Activated T-cell treated with anti-CD3 and anti-CD28 coated beads, Interleukin-2, amount 50 U/mL, for 4 hours (primary cell): ENCODE results near the gene KCNN2. TPM values are rescaled to one million over a fixed set of nuclear protein-coding genes. Genes with fewer than 3 reads are reported as not detected.
A peak's percentile ranks its signal among the peaks of the same experiment; 100 is the strongest.
"Not testable (repeated sequence)": the region's sequence is repeated elsewhere in the genome, so short reads cannot be mapped to it uniquely, and the experiment has no call there.

Source experiments
- ATAC-seq, 2 donors: fragments of 200-7000 bp; cut with Tn5 transposase; one replicate each; pipeline ENCODE4 v1.10.0; 2021
- DNase-seq: peaks from one replicate; pipeline ENCODE4 v3.0.0-alpha.2; 2020
- H3K27me3 Mint-ChIP-seq: one replicate; pipeline ENCODE4 v1.8.0; 2021; ENCODE audit warnings: low read depth, mixed read lengths
- H3K36me3 Mint-ChIP-seq: one replicate; pipeline ENCODE4 v1.8.0; 2022; ENCODE audit warnings: mixed read lengths; ENCODE audit not compliant: insufficient read depth
- H3K4me1 Mint-ChIP-seq: one replicate; pipeline ENCODE4 v1.8.0; 2021; ENCODE audit warnings: low read depth, mixed read lengths
- H3K4me3 Mint-ChIP-seq: one replicate; pipeline ENCODE4 v1.8.0; 2021; ENCODE audit warnings: mild to moderate bottlenecking, moderate library complexity, mixed read lengths
- H3K9me3 Mint-ChIP-seq: one replicate; pipeline ENCODE4 v1.8.0; 2021; ENCODE audit warnings: mixed read lengths
- total RNA-seq, 3 donors: library from RNA; stranded (reverse); gene quantifications; one replicate each; pipeline ENCODE4 v1.2.1, GENCODE V29; 2021

The KCNN2 gene
- total RNA-seq, 3 donors from 2014 or later: 0.11 TPM; not detected in 2

GRCh38 chr5:114427204-114427603 is 65.3 kb downstream of the KCNN2 start:
- DNase-seq (no peak), ATAC-seq (no peak)
- Mint-ChIP-seq H3K4me1 (no peaks in the 10 kb centered on the region), H3K36me3 (no peaks in the 10 kb centered on the region), H3K27me3 (peaks cover 2% of the 10 kb centered on the region), H3K4me3 (no peak overlapping the region), H3K9me3 (no peaks in the 10 kb centered on the region)

GRCh38 chr5:114430532-114430931 is 68.7 kb downstream of the KCNN2 start:
- H3K27me3 Mint-ChIP-seq: no peaks in the 10 kb centered on the region
- H3K4me1 Mint-ChIP-seq: no peaks in the 10 kb centered on the region
- no peaks in the 10 kb centered on the region for H3K9me3 Mint-ChIP-seq
- DNase-seq (no peak), ATAC-seq (no peak)
- no peak overlapping the region for H3K4me3 Mint-ChIP-seq
- no peaks in the 10 kb centered on the region for H3K36me3 Mint-ChIP-seq

GRCh38 chr5:114432684-114433083 is 70.8 kb downstream of the KCNN2 start:
- not testable (repeated sequence) for ATAC-seq, DNase-seq, H3K27me3 Mint-ChIP-seq, H3K4me1 Mint-ChIP-seq, H3K36me3 Mint-ChIP-seq, H3K4me3 Mint-ChIP-seq, H3K9me3 Mint-ChIP-seq

- H3K4me3 Mint-ChIP-seq: no peak overlapping the region
- ATAC-seq (no peak), DNase-seq (no peak)
- H3K27me3 Mint-ChIP-seq: no peaks in the 10 kb centered on the region
- no peaks in the 10 kb centered on the region for H3K36me3 Mint-ChIP-seq
- no peaks in the 10 kb centered on the region for H3K4me1 Mint-ChIP-seq
- no peaks in the 10 kb centered on the region for H3K9me3 Mint-ChIP-seq
Observed at GRCh38 chr5:114434396-114435219, 72.7 kb downstream of the KCNN2 start.

- DNase-seq (no peak), ATAC-seq (no peak)
- Mint-ChIP-seq H3K9me3 (no peaks in the 10 kb centered on the region), H3K4me1 (no peaks in the 10 kb centered on the region), H3K27me3 (no peaks in the 10 kb centered on the region), H3K4me3 (no peak overlapping the region), H3K36me3 (no peaks in the 10 kb centered on the region)
Observed at GRCh38 chr5:114435220-114435481, 73.3 kb downstream of the KCNN2 start.

GRCh38 chr5:114435885-114436299 is 74.0 kb downstream of the KCNN2 start:
- Mint-ChIP-seq H3K27me3 (no peaks in the 10 kb centered on the region), H3K4me1 (no peaks in the 10 kb centered on the region), H3K36me3 (no peaks in the 10 kb centered on the region), H3K9me3 (no peaks in the 10 kb centered on the region), H3K4me3 (no peak overlapping the region)
- DNase-seq: no peak
- ATAC-seq: no peak

GRCh38 chr5:114437936-114438335 is 76.1 kb downstream of the KCNN2 start:
- no peaks in the 10 kb centered on the region for H3K27me3 Mint-ChIP-seq
- H3K9me3 Mint-ChIP-seq: no peaks in the 10 kb centered on the region
- no peaks in the 10 kb centered on the region for H3K36me3 Mint-ChIP-seq
- DNase-seq: no peak
- ATAC-seq: no peak
- H3K4me1 Mint-ChIP-seq: no peaks in the 10 kb centered on the region
- H3K4me3 Mint-ChIP-seq: no peak overlapping the region

GRCh38 chr5:114438471-114438870 is 76.6 kb downstream of the KCNN2 start:
- H3K4me3 Mint-ChIP-seq: no peak overlapping the region
- no peaks in the 10 kb centered on the region for H3K36me3 Mint-ChIP-seq
- H3K27me3 Mint-ChIP-seq: no peaks in the 10 kb centered on the region
- H3K4me1 Mint-ChIP-seq: no peaks in the 10 kb centered on the region
- H3K9me3 Mint-ChIP-seq: no peaks in the 10 kb centered on the region
- ATAC-seq (no peak), DNase-seq (no peak)

- Mint-ChIP-seq H3K27me3 (peaks cover 4% of the 10 kb centered on the region), H3K9me3 (no peaks in the 10 kb centered on the region), H3K4me3 (no peak overlapping the region), H3K4me1 (no peaks in the 10 kb centered on the region), H3K36me3 (no peaks in the 10 kb centered on the region)
- ATAC-seq (no peak), DNase-seq (no peak)
Observed at GRCh38 chr5:114447084-114447773, 85.4 kb downstream of the KCNN2 start.

- Mint-ChIP-seq H3K36me3 (no peaks in the 10 kb centered on the region), H3K9me3 (no peaks in the 10 kb centered on the region), H3K27me3 (peaks cover 4% of the 10 kb centered on the region), H3K4me3 (no peak overlapping the region), H3K4me1 (no peaks in the 10 kb centered on the region)
- DNase-seq: no peak
- no peak for ATAC-seq
Observed at GRCh38 chr5:114448481-114448880, 86.6 kb downstream of the KCNN2 start.

GRCh38 chr5:114449860-114450421 is 88.1 kb downstream of the KCNN2 start:
- H3K4me3 Mint-ChIP-seq: no peak overlapping the region
- no peaks in the 10 kb centered on the region for H3K4me1 Mint-ChIP-seq
- peaks cover 4% of the 10 kb centered on the region for H3K27me3 Mint-ChIP-seq
- no peaks in the 10 kb centered on the region for H3K9me3 Mint-ChIP-seq
- no peak for DNase-seq
- H3K36me3 Mint-ChIP-seq: no peaks in the 10 kb centered on the region
- peak; percentile 69 to 80 for ATAC-seq

- no peak overlapping the region for H3K4me3 Mint-ChIP-seq
- H3K27me3 Mint-ChIP-seq: peaks cover 4% of the 10 kb centered on the region
- DNase-seq (no peak), ATAC-seq (no peak)
- no peaks in the 10 kb centered on the region for H3K36me3 Mint-ChIP-seq
- H3K4me1 Mint-ChIP-seq: no peaks in the 10 kb centered on the region
- H3K9me3 Mint-ChIP-seq: no peaks in the 10 kb centered on the region
Observed at GRCh38 chr5:114450437-114450836, 88.6 kb downstream of the KCNN2 start.

- Mint-ChIP-seq H3K36me3 (no peaks in the 10 kb centered on the region), H3K4me3 (no peak overlapping the region), H3K4me1 (no peaks in the 10 kb centered on the region), H3K9me3 (no peaks in the 10 kb centered on the region), H3K27me3 (peaks cover 5% of the 10 kb centered on the region)
- no peak for DNase-seq
- ATAC-seq: no peak
Observed at GRCh38 chr5:114458726-114459125, 96.9 kb downstream of the KCNN2 start.

GRCh38 chr5:114467171-114467570 is 105.3 kb downstream of the KCNN2 start:
- no peaks in the 10 kb centered on the region for H3K27me3 Mint-ChIP-seq
- ATAC-seq (no peak), DNase-seq (no peak)
- no peaks in the 10 kb centered on the region for H3K4me1 Mint-ChIP-seq
- no peaks in the 10 kb centered on the region for H3K36me3 Mint-ChIP-seq
- no peak overlapping the region for H3K4me3 Mint-ChIP-seq
- H3K9me3 Mint-ChIP-seq: no peaks in the 10 kb centered on the region

- Mint-ChIP-seq H3K4me3 (no peak overlapping the region), H3K9me3 (no peaks in the 10 kb centered on the region), H3K4me1 (no peaks in the 10 kb centered on the region), H3K36me3 (no peaks in the 10 kb centered on the region), H3K27me3 (no peaks in the 10 kb centered on the region)
- DNase-seq (no peak), ATAC-seq (no peak)
Observed at GRCh38 chr5:114467729-114468128, 105.9 kb downstream of the KCNN2 start.
